GM18858 (cell line): Measurements from ENCODE around the gene SUPT4H1.
A peak's percentile ranks its signal among the peaks of the same experiment; 100 is the strongest.

ENCODE experiments used
- ATAC-seq: cut with Tn5 transposase; IDR thresholded peaks from one replicate; pipeline ENCODE4 v1.9.1; 2021; ENCODE audit not compliant: unreplicated experiment

Gene SUPT4H1

GRCh38 chr17:58365185-58365979 is 13.4 kb upstream of the SUPT4H1 start:
- no peak for ATAC-seq

DNA sequence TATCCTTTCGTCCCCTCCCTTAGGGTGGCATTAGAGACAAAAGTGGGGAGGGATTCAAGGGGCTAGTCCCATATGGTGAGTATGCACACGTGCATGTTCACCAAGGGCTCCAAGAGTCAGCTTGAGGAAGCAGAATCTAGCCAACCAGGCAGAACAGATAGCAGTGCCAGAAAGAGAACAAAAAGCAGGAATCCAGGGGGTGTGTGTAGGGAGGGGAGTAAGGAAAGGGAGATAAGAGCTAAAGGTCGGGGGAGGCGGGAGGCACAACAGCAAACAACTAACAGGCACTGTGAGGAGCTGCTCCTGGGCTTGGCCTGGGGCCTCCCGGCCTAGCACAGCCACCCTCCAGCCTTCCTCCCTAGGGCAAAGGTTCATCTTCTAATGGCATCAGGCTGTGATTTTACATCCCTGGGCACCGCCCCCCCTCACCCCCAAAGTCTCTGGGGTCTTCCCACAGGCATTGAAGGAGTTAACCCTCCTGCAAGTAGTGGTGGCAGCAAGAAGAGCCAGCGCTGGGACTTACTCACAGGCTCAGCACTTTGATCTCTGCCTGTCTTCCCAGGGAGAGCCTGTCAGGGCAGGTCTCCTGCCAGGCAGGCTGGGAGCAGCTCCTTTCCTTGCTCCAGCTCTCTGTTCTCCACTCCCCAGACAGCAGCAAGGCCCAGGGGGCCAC is 12.4 kb upstream of the SUPT4H1 start:
- ATAC-seq, result no peak

GRCh38 chr17:58363457-58364185 is 11.6 kb upstream of the SUPT4H1 start:
- no peak for ATAC-seq

GRCh38 chr17:58362368-58363014 is 10.5 kb upstream of the SUPT4H1 start:
- ATAC-seq, result no peak

GRCh38 chr17:58360296-58361063 is 8.5 kb upstream of the SUPT4H1 start:
- ATAC-seq, result no peak

- no peak for ATAC-seq
Measured at GRCh38 chr17:58358408-58359172, 6.6 kb upstream of the SUPT4H1 start.

- ATAC-seq, result no peak
Measured at GRCh38 chr17:58357312-58358297, 5.6 kb upstream of the SUPT4H1 start.

DNA sequence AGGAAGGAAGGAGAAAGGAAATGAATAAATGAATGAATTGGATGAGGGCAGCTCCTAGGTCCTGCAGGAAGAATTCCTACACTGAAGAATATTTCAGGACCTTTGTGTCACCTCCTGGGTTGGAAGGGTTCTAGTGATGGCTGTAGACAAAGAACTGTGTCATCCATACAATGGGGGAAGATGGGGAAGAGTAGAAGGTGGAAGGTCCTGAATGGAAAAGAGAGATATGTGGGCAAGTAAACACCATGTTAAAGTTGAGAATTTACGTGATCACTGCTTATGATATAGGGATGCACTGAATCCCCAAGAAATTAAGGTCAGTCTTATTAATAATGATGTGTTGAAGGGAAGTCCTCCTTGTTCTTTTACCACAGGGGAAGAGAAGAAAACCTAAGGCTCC is 4.2 kb upstream of the SUPT4H1 start:
- ATAC-seq, result no peak

GRCh38 chr17:58354541-58355216 is 2.7 kb upstream of the SUPT4H1 start:
- ATAC-seq, result no peak

DNA sequence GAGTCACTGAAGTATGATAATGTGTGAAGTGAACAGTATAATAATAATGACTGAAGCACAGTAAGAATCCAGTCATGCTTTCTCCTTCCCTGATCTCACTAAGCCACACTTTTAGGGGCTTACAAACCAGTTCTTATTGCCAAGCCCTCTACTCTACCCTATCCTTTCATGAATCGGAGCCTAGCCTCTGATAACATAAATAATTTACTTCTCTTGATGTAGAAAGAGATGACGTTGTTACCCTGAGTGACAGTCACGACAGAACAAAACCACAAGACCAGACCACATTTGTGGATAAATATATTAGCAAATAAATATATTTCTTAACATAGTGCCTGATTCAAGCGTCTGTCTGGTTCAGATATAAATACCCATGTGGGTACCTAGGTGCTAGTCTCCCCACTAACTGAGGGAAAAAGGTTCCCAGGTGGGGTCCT is 1.4 kb upstream of the SUPT4H1 start:
- no peak for ATAC-seq

GRCh38 chr17:58352596-58353388 is 791 bp upstream of the SUPT4H1 start:
- ATAC-seq, result no peak

GRCh38 chr17:58351182-58351581 is 819 bp downstream of the SUPT4H1 start:
- no peak for ATAC-seq

GRCh38 chr17:58348038-58348437 is 4.0 kb downstream of the SUPT4H1 start:
- ATAC-seq, result no peak

- no peak for ATAC-seq
Measured at GRCh38 chr17:58345500-58345899, 6.5 kb downstream of the SUPT4H1 start.

- ATAC-seq, result peak; percentile 31
Measured at GRCh38 chr17:58344791-58345157, 7.2 kb downstream of the SUPT4H1 start.

DNA sequence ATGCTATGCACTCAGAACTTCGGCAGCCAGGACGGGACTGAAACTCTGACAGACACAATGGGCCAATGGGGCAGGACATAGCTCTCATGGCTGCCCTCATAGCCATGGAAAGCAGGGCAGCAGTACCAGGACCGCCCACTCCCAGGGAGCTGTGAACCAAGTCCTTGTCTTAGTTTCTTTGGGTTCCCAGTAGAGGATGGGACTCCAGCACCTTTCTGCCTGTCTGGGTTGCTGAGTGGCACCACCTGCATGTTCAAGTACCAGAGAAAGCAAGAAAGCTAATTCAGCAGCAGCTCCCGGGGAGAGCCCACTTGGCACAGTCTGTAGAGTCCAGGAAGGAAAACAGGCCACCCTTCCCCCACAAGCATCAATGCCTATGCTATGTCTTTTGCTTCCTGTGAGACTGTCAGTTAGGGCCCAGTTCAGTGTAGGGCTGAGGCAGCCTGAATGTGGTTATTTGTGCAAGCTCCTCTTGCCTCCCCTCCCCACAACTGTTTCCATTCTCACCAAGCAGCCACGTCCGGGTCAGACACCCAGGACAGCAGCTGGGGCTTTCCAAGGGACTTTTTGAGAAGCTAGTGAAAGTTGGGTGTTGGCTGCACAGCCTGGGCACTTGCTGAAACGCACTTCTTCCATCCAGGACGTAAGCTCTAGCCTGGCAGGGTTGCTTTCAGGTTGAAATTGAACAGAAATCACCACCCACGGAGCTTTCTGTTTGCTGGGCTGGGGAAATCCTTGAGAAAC is 7.8 kb downstream of the SUPT4H1 start:
- peak; percentile 65 for ATAC-seq

GRCh38 chr17:58343131-58343530 is 8.9 kb downstream of the SUPT4H1 start:
- ATAC-seq, result no peak
